Measurements from ENCODE around the gene CYP2S1.

CYP2S1 gene

DNA sequence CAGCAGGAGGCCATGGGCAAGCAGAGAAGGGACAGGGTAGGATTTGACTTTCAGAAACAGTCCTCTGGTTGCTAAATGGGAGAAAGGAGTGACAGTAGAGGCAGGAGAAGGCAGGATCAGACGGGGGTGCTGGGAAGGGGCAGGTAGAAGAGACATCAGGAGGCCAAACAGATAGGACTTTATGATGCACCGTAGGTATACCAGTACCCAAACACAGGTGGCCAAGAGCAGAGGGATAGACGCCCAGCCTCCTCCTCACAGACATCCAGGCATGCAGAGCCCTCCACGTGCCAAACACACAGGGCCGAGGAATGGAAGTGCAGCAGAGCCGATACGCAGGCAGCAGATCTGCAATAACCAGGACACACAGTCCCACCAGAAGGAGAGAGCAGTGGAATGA is 24.7 kb downstream of the CYP2S1 start:
- no peak overlapping the region for H3K4me3 ChIP-seq (ENCODE audit: low read depth, low read length)
- TF ChIP-seq, protein P1, sequence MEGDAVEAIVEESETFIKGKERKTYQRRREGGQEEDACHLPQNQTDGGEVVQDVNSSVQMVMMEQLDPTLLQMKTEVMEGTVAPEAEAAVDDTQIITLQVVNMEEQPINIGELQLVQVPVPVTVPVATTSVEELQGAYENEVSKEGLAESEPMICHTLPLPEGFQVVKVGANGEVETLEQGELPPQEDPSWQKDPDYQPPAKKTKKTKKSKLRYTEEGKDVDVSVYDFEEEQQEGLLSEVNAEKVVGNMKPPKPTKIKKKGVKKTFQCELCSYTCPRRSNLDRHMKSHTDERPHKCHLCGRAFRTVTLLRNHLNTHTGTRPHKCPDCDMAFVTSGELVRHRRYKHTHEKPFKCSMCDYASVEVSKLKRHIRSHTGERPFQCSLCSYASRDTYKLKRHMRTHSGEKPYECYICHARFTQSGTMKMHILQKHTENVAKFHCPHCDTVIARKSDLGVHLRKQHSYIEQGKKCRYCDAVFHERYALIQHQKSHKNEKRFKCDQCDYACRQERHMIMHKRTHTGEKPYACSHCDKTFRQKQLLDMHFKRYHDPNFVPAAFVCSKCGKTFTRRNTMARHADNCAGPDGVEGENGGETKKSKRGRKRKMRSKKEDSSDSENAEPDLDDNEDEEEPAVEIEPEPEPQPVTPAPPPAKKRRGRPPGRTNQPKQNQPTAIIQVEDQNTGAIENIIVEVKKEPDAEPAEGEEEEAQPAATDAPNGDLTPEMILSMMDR (IDR thresholded peaks at IDR 0.05; ENCODE audit: low read depth, low read length), result no peak

DNA sequence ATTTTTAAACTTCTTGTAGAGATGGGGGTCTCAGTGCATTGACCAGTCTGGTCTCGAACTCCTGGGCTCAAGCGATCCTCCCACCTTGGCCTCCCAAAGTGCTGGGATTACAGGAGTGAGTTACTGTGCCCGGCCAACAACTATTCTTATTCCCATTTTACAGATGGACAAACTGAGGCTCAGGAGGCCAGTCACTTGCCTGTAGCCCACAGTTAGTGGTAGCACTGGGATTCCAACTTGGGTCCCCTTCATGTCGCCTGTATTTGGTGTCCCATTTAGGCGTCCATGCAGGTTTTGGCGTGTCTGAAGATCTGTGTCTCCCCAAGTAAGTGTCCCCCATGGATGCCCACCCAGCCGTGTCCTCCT is 25.2 kb downstream of the CYP2S1 start:
- TF ChIP-seq, protein P1 (IDR thresholded peaks at IDR 0.05; ENCODE audit: low read depth, low read length), result no peak
- peak overlapping the region; percentile 91 for H3K4me3 ChIP-seq (ENCODE audit: low read depth, low read length)

DNA sequence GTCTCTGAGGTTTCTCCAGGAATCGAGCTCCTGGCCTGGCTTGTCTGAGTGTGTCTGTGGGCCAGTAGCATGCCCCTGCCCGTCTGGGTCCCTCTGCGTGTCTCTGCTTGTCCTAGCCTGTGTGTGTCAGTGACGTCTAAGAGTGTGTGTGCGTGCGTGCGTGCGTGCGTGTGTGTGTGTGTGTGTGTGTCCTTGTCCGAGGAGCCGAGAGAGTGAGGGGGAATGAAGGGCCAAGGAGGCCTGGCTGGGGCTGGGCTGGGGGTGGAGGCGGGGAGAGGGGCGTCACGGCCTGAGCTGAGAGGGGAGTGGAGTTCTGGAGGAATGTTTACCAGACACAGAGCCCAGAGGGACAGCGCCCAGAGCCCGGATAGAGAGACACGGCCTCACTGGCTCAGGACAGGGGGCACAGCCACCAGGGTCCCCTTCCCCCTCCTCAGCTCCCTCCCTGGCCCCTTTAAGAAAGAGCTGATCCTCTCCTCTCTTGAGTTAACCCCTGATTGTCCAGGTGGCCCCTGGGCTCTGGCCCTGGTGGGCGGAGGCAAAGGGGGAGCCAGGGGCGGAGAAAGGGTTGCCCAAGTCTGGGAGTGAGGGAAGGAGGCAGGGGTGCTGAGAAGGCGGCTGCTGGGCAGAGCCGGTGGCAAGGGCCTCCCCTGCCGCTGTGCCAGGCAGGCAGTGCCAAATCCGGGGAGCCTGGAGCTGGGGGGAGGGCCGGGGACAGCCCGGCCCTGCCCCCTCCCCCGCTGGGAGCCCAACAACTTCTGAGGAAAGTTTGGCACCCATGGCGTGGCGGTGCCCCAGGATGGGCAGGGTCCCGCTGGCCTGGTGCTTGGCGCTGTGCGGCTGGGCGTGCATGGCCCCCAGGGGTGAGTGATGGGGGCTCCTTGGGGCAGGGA is 25.8 kb downstream of the CYP2S1 start, which contains the start of gene AXL:
TSS of gene AXL (plus strand) at position 609 of the 893 bp plus-strand sequence. CDS start at position 779, 170 bp downstream.
- TF ChIP-seq, protein P1 (IDR thresholded peaks at IDR 0.05; ENCODE audit: low read depth, low read length), result no peak
- peak within 1 kb of the TSS; percentile 91 for H3K4me3 ChIP-seq (ENCODE audit: low read depth, low read length)

DNA sequence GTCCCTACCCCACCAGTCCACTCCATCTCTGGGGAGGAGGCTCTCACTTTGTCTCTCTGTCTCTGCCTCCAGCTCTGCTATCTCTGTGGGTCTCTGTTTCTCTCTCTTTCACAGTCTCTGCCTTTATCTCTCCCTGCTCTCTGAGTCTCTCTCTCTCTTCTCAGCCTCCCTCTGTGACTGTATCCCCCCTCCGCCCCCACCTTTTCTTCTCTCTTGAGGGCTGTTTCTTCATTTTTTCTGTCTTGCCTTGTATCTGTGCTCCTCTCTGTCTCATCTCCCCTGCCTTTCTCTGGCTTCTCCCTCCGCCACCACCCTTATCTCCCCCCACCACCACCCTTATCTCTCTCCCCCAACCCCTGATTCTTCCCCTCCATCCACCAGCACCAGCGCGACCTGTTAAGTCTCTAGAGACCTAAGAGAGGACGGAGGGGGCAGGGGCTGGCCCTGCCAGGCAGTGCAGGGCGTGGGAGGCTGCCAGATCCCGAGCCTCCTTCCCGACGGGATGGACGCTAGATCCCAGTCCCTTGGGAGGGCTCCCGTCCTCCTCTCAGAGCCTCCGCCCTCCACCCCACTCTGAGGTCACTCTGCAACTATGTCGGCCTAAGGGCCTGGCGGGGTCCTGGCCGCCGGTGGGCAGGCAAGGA is 27.0 kb downstream of the CYP2S1 start:
- TF ChIP-seq, protein P1 (IDR thresholded peaks at IDR 0.05; ENCODE audit: low read depth, low read length), result no peak
- peak overlapping the region; percentile 91 for H3K4me3 ChIP-seq (ENCODE audit: low read depth, low read length)

DNA sequence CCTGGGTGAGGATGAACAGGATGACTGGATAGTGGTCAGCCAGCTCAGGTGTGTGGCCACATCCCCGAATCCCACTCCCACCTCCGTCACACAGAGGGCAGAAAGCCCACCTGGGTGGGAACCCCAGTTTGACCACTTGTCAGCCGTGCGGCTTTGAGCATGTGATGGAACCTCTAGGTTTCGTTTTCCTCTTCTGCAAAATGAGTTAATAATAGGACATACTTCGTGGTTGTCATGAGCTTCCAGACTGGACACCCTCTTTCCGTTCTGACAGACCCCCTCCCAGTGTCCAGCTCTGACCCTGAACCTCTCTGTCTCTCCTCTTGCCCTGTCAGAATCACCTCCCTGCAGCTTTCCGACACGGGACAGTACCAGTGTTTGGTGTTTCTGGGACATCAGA is 27.8 kb downstream of the CYP2S1 start:
- TF ChIP-seq, protein P1 (IDR thresholded peaks at IDR 0.05; ENCODE audit: low read depth, low read length), result no peak
- peak overlapping the region; percentile 91 for H3K4me3 ChIP-seq (ENCODE audit: low read depth, low read length)

DNA sequence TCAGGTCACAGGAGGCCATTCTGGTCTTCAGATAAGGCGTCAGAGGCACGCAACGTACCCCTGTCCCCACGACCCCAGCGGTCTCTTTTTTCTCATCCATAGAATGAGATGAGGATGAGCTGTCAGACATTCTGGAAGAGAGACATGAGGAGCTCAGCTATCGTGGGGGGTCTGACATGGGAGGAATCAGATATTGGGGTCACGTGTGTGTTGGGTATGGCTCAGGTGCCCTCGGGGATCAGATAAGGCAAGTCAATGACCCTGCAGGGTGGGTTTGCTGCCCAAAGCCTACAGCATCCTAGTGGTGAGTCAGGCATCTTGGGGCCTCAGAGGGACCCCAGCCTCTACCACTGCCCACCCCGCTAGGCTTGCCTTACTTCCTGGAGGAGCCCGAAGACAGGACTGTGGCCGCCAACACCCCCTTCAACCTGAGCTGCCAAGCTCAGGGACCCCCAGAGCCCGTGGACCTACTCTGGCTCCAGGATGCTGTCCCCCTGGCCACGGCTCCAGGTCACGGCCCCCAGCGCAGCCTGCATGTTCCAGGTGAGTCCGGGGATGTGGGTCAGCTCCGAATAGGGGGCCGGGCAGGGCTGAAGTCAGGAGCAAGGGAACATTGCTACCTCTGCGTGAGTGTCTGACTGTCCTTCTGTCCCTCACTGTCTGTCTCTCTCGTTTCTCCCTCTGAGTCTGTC is 28.6 kb downstream of the CYP2S1 start:
- peak overlapping the region; percentile 91 for H3K4me3 ChIP-seq (ENCODE audit: low read depth, low read length)
- TF ChIP-seq, protein P1 (IDR thresholded peaks at IDR 0.05; ENCODE audit: low read depth, low read length), result no peak

Data from WI38 (cell line).